ENCODE results near the gene JAG1. TPM values are rescaled to one million over a fixed set of nuclear protein-coding genes. Genes with fewer than 3 reads are reported as not detected.

Gene JAG1
- total RNA-seq, 2 experiments from 2014 or later: 0.32 to 0.67 TPM

- Histone ChIP-seq H3K4me1 (ENCODE audit: insufficient read depth, low read length, poor library complexity, severe bottlenecking) (no peaks in the 10 kb centered on the region), H3K9me2 (ENCODE audit: insufficient read depth, low read length) (no peaks in the 10 kb centered on the region), H3K9me3 (ENCODE audit: low read length) (no peaks in the 10 kb centered on the region), H4K20me1 (ENCODE audit: insufficient read depth, low read length) (no peaks in the 10 kb centered on the region), H3K36me3 (ENCODE audit: insufficient read depth, low read length) (no peaks in the 10 kb centered on the region), H3K27ac (ENCODE audit: low read depth, low read length, poor library complexity, severe bottlenecking) (no peak overlapping the region), H3K4me2 (ENCODE audit: low read length) (no peak overlapping the region), H2AFZ (ENCODE audit: low read length) (no peak overlapping the region), H3K4me3 (ENCODE audit: low read depth, low read length, poor library complexity, severe bottlenecking) (no peak overlapping the region), H3K79me2 (ENCODE audit: insufficient read depth, low read depth, low read length) (no peaks in the 10 kb centered on the region)
- no peak for DNase-seq (ENCODE audit: low spot score)
- CTCF ChIA-PET (ENCODE audit: unreplicated experiment): no interaction called here
- intact Hi-C loops (cut with micrococcal nuclease; ENCODE audit: unreplicated experiment): no loop called here
- no TSS peak for BruUV-seq (replicated peaks)
- POLR2A ChIA-PET: no interaction called here
- TF ChIP-seq EZH2phosphoT487 (IDR thresholded peaks at IDR 0.05; ENCODE audit: borderline replicate concordance, low read depth, low read length): no peak
- TF ChIP-seq CTCF (conservative IDR thresholded peaks at IDR 0.05; ENCODE audit: low read length): no peak
Observed at GRCh38 chr20:10707791-10708190, 34.0 kb upstream of the JAG1 start.

GRCh38 chr20:10707068-10707467 is 33.3 kb upstream of the JAG1 start:
- Histone ChIP-seq H3K79me2 (ENCODE audit: insufficient read depth, low read depth, low read length) (no peaks in the 10 kb centered on the region), H3K9me3 (ENCODE audit: low read length) (no peaks in the 10 kb centered on the region), H2AFZ (ENCODE audit: low read length) (no peak overlapping the region), H3K36me3 (ENCODE audit: insufficient read depth, low read length) (no peaks in the 10 kb centered on the region), H4K20me1 (ENCODE audit: insufficient read depth, low read length) (no peaks in the 10 kb centered on the region), H3K4me3 (ENCODE audit: low read depth, low read length, poor library complexity, severe bottlenecking) (no peak overlapping the region), H3K27ac (ENCODE audit: low read depth, low read length, poor library complexity, severe bottlenecking) (no peak overlapping the region), H3K4me2 (ENCODE audit: low read length) (no peak overlapping the region), H3K9me2 (ENCODE audit: insufficient read depth, low read length) (no peaks in the 10 kb centered on the region), H3K4me1 (ENCODE audit: insufficient read depth, low read length, poor library complexity, severe bottlenecking) (no peaks in the 10 kb centered on the region)
- ChIA-PET POLR2A (no interaction called here), CTCF (ENCODE audit: unreplicated experiment) (no interaction called here)
- no TSS peak for BruUV-seq (replicated peaks)
- no peak for DNase-seq (ENCODE audit: low spot score)
- no peak for TF ChIP-seq EZH2phosphoT487 (IDR thresholded peaks at IDR 0.05; ENCODE audit: borderline replicate concordance, low read depth, low read length)
- TF ChIP-seq CTCF (conservative IDR thresholded peaks at IDR 0.05; ENCODE audit: low read length): no peak
- intact Hi-C loops (cut with micrococcal nuclease; ENCODE audit: unreplicated experiment): no loop called here

- H3K27ac ChIP-seq (ENCODE audit: low read depth, low read length, poor library complexity, severe bottlenecking): no peak overlapping the region
- H2AFZ ChIP-seq (ENCODE audit: low read length): no peak overlapping the region
- H3K9me2 ChIP-seq (ENCODE audit: insufficient read depth, low read length): no peaks in the 10 kb centered on the region
- no peak for TF ChIP-seq EZH2phosphoT487 (IDR thresholded peaks at IDR 0.05; ENCODE audit: borderline replicate concordance, low read depth, low read length)
- TF ChIP-seq CTCF (conservative IDR thresholded peaks at IDR 0.05; ENCODE audit: low read length): no peak
- no peak for DNase-seq (ENCODE audit: low spot score)
- no peaks in the 10 kb centered on the region for H4K20me1 ChIP-seq (ENCODE audit: insufficient read depth, low read length)
- H3K4me1 ChIP-seq (ENCODE audit: insufficient read depth, low read length, poor library complexity, severe bottlenecking): no peaks in the 10 kb centered on the region
- H3K4me2 ChIP-seq (ENCODE audit: low read length): no peak overlapping the region
- no peaks in the 10 kb centered on the region for H3K9me3 ChIP-seq (ENCODE audit: low read length)
- intact Hi-C loops (cut with micrococcal nuclease; ENCODE audit: unreplicated experiment): no loop called here
- ChIA-PET POLR2A (no interaction called here), CTCF (ENCODE audit: unreplicated experiment) (no interaction called here)
- H3K36me3 ChIP-seq (ENCODE audit: insufficient read depth, low read length): no peaks in the 10 kb centered on the region
- no peak overlapping the region for H3K4me3 ChIP-seq (ENCODE audit: low read depth, low read length, poor library complexity, severe bottlenecking)
- H3K79me2 ChIP-seq (ENCODE audit: insufficient read depth, low read depth, low read length): no peaks in the 10 kb centered on the region
- BruUV-seq (replicated peaks): no TSS peak
Observed at GRCh38 chr20:10706460-10706811, 32.6 kb upstream of the JAG1 start.

All from OCI-LY7 (cell line).